Skeletal muscle tissue (tissue), 4 donors: ENCODE data around the gene HCLS1. TPM values are rescaled to one million over a fixed set of nuclear protein-coding genes. Genes with fewer than 3 reads are reported as not detected.
A peak's percentile ranks its signal among the peaks of the same experiment; 100 is the strongest.
"Not testable (repeated sequence)": the region's sequence is repeated elsewhere in the genome, so short reads cannot be mapped to it uniquely, and the experiment has no call there.

Source experiments
- H3K27ac ChIP-seq: one replicate; pipeline ENCODE4 v1.7.0; 2013; ENCODE audit warnings: mild to moderate bottlenecking, low read depth, low read length, inconsistent platforms
- H3K27me3 ChIP-seq, 3 donors: one replicate each; pipeline ENCODE4 v1.7.0; 2013; ENCODE audit warnings: low read length in 3 of 3; ENCODE audit not compliant: control insufficient read depth in 3 of 3, insufficient read depth in 3 of 3
- H3K36me3 ChIP-seq, 3 donors: one replicate each; pipeline ENCODE4 v1.7.0; 2013; ENCODE audit warnings: low read length in 3 of 3; ENCODE audit not compliant: control insufficient read depth in 3 of 3, insufficient read depth in 3 of 3
- H3K4me1 ChIP-seq, 3 donors: one replicate each; pipeline ENCODE4 v1.7.0; 2013; ENCODE audit warnings: low read length in 3 of 3, mild to moderate bottlenecking in 3 of 3; ENCODE audit not compliant: control insufficient read depth in 3 of 3, insufficient read depth in 3 of 3
- H3K4me3 ChIP-seq, 3 donors: one replicate each; pipeline ENCODE4 v1.7.0; 2013; ENCODE audit warnings: low read length in 3 of 3
- H3K9ac ChIP-seq, 3 donors: one replicate each; pipeline ENCODE4 v1.7.0; 2013; ENCODE audit warnings: low read length in 3 of 3, mild to moderate bottlenecking in 3 of 3, moderate library complexity in 2 of 3, low read depth in 1 of 3
- H3K9me3 ChIP-seq, 3 donors: one replicate each; pipeline ENCODE4 v1.7.0; 2013; ENCODE audit warnings: low read length in 3 of 3; ENCODE audit not compliant: control insufficient read depth in 3 of 3
- total RNA-seq: library from RNA; depleted of rRNA; stranded (reverse); fragments of >200 nt; gene quantifications from one replicate; pipeline ENCODE4 v1.2.3, GENCODE V29; 2014
- donor health status: Osteomylitis.

The HCLS1 gene
- total RNA-seq, 1 donor from 2014 or later = 9.4 TPM

GRCh38 chr3:121604759-121605158 lies 55.9 kb downstream of the HCLS1 start:
- Histone ChIP-seq H3K9ac (no peak overlapping the region), H3K27me3 (no peaks in the 10 kb centered on the region), H3K9me3 (no peaks in the 10 kb centered on the region), H3K36me3 (peaks cover 6 to 9% (median 8%) of the 10 kb centered on the region in 3 donors), H3K27ac (no peak overlapping the region), H3K4me3 (no peak overlapping the region), H3K4me1 (peaks cover 27 to 46% (median 42%) of the 10 kb centered on the region in 3 donors)

- H3K4me1 ChIP-seq = peaks cover 36 to 59% (median 58%) of the 10 kb centered on the region in 3 donors
- peak overlapping the region in 2 of 3 donors; percentile 24 to 47 for H3K4me3 ChIP-seq
Observed at GRCh38 chr3:121601212-121601812, 59.4 kb downstream of the HCLS1 start.

GRCh38 chr3:121599900-121600299 lies 60.8 kb downstream of the HCLS1 start:
- Histone ChIP-seq H3K4me1 (peaks cover 46 to 55% (median 54%) of the 10 kb centered on the region in 3 donors), H3K9ac (peak overlapping the region in 1 of 3 donors; percentile 1)
- H3K27me3 ChIP-seq = not testable (repeated sequence)

More at GRCh38 chr3:121601212-121601812, 59.4 kb downstream of the HCLS1 start:
- Histone ChIP-seq H3K27ac (peak overlapping the region; percentile 68), H3K9me3 (no peaks in the 10 kb centered on the region), H3K36me3 (peaks cover 3 to 8% (median 6%) of the 10 kb centered on the region in 3 donors), H3K9ac (peak overlapping the region; percentile 12 to 58 (median 13)), H3K27me3 (no peaks in the 10 kb centered on the region)

GRCh38 chr3:121598564-121598963 lies 62.1 kb downstream of the HCLS1 start:
- Histone ChIP-seq H3K27me3 (no peaks in the 10 kb centered on the region), H3K36me3 (peaks cover 0 to 2% (median 0%) of the 10 kb centered on the region in 3 donors), H3K4me3 (no peak overlapping the region), H3K9ac (no peak overlapping the region), H3K4me1 (peaks cover 46 to 55% (median 54%) of the 10 kb centered on the region in 3 donors), H3K9me3 (no peaks in the 10 kb centered on the region), H3K27ac (no peak overlapping the region)

More at GRCh38 chr3:121599900-121600299, 60.8 kb downstream of the HCLS1 start:
- not testable (repeated sequence) for H3K9me3 ChIP-seq, H3K27ac ChIP-seq, H3K4me3 ChIP-seq, H3K36me3 ChIP-seq

- Histone ChIP-seq H3K9me3 (no peaks in the 10 kb centered on the region), H3K4me1 (peaks cover 32 to 33% (median 32%) of the 10 kb centered on the region in 3 donors), H3K4me3 (peak overlapping the region; percentile 78 to 80 (median 79)), H3K36me3 (peaks cover 0 to 2% (median 0%) of the 10 kb centered on the region in 3 donors), H3K27me3 (no peaks in the 10 kb centered on the region), H3K27ac (peak overlapping the region; percentile 98), H3K9ac (peak overlapping the region; percentile 13 to 89 (median 85))
Observed at GRCh38 chr3:121595765-121596406, 64.8 kb downstream of the HCLS1 start.

- Histone ChIP-seq H3K36me3 (peaks cover 0 to 2% (median 0%) of the 10 kb centered on the region in 3 donors), H3K4me3 (peak overlapping the region; percentile 78 to 80 (median 79)), H3K9ac (peak overlapping the region; percentile 71 to 89 (median 85)), H3K9me3 (no peaks in the 10 kb centered on the region), H3K27me3 (no peaks in the 10 kb centered on the region), H3K4me1 (peaks cover 22 to 25% (median 22%) of the 10 kb centered on the region in 3 donors), H3K27ac (peak overlapping the region; percentile 98)
Observed at GRCh38 chr3:121594850-121595249, 65.9 kb downstream of the HCLS1 start.

- H3K4me1 ChIP-seq = peaks cover 20 to 22% (median 21%) of the 10 kb centered on the region in 3 donors
- H3K4me3 ChIP-seq = peak overlapping the region; percentile 78 to 80 (median 79)
- not testable (repeated sequence) for H3K36me3 ChIP-seq, H3K27me3 ChIP-seq, H3K9me3 ChIP-seq
- peak overlapping the region; percentile 98 for H3K27ac ChIP-seq
- peak overlapping the region; percentile 84 to 89 (median 85) for H3K9ac ChIP-seq
Observed at GRCh38 chr3:121593806-121594205, 66.9 kb downstream of the HCLS1 start.

- H3K9ac ChIP-seq = peak within 1 kb of the TSS; percentile 84 to 89 (median 85)
- H3K4me1 ChIP-seq = peaks cover 14 to 21% (median 16%) of the 10 kb centered on the region in 3 donors
- H3K9me3 ChIP-seq = no peaks in the 10 kb centered on the region
- peak within 1 kb of the TSS; percentile 78 to 80 (median 79) for H3K4me3 ChIP-seq
- no peaks in the 10 kb centered on the region for H3K27me3 ChIP-seq
- H3K27ac ChIP-seq = peak within 1 kb of the TSS; percentile 98
- peaks cover 0 to 2% (median 0%) of the 10 kb centered on the region in 3 donors for H3K36me3 ChIP-seq
Observed at GRCh38 chr3:121592856-121593702, 67.6 kb downstream of the HCLS1 start, which contains the start of gene FBXO40. Gene FBXO40, plus strand, starts transcription at chr3:121593379. Its CDS starts 27,197 bp downstream, at chr3:121620576.

- Histone ChIP-seq H3K4me1 (no peaks in the 10 kb centered on the region), H3K9me3 (no peaks in the 10 kb centered on the region), H3K9ac (no peak overlapping the region), H3K27ac (no peak overlapping the region), H3K27me3 (no peaks in the 10 kb centered on the region), H3K36me3 (no peaks in the 10 kb centered on the region), H3K4me3 (no peak overlapping the region)
Observed at GRCh38 chr3:121584418-121584817, 76.3 kb downstream of the HCLS1 start.
